ENCODE data around the gene VILL. TPM values are rescaled to one million over a fixed set of nuclear protein-coding genes. Genes with fewer than 3 reads are reported as not detected.

VILL gene
- polyA plus RNA-seq, 1 of the 3 experiments (the other 2 are of a cell fraction): 8.8 TPM

DNA sequence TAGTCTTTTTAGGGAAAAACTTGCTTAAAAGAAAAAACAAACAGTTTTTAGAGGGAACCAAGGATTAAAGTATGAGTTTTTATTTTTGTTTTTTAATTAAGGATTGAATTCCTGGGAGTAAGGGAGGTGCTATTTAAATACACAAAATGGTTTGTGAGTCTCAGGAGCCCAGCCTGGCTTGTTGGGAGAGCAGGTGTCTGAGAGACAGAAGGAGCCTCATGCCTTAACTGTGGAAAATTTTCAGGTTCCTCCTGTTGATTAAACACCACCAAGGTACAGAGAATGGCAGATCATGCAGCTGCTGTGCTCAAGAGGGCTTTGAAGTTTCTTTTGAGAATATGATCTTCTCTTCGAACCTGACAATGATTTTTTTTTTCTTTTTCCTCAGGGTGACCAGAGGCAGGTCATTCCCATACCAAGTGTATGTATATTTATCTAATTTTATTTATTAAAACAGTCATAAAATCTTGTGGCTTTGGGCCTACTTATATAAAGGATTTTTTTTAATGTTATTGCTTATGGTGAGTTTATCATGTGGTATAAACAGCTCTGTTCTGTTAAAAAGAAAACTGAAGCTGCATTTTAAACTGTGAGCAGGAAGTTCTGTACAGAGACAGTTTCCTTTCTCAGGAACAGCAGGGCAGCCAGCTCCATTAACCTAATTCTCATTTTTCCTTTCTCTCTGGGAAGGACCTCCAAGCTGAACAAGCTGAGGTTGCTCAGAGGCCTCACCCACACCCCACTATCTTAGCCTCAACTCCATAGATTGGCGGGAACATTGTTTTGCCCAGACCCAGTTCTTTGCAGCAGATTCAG is 33.7 kb upstream of the VILL start:
- TF ChIP-seq, protein P1, sequence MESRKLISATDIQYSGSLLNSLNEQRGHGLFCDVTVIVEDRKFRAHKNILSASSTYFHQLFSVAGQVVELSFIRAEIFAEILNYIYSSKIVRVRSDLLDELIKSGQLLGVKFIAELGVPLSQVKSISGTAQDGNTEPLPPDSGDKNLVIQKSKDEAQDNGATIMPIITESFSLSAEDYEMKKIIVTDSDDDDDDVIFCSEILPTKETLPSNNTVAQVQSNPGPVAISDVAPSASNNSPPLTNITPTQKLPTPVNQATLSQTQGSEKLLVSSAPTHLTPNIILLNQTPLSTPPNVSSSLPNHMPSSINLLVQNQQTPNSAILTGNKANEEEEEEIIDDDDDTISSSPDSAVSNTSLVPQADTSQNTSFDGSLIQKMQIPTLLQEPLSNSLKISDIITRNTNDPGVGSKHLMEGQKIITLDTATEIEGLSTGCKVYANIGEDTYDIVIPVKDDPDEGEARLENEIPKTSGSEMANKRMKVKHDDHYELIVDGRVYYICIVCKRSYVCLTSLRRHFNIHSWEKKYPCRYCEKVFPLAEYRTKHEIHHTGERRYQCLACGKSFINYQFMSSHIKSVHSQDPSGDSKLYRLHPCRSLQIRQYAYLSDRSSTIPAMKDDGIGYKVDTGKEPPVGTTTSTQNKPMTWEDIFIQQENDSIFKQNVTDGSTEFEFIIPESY (IDR thresholded peaks at IDR 0.05; ENCODE audit: borderline replicate concordance, low read depth): no peak
- TF ChIP-seq RFX5 (IDR thresholded peaks at IDR 0.05; ENCODE audit: low read length) (no peak), NFIC (IDR thresholded peaks at IDR 0.05; ENCODE audit: borderline replicate concordance) (no peak), FOXM1 (IDR thresholded peaks at IDR 0.05; ENCODE audit: low read depth) (no peak), RXRA (IDR thresholded peaks at IDR 0.05; ENCODE audit: borderline replicate concordance, low read depth) (no peak), MXI1 (IDR thresholded peaks at IDR 0.05; ENCODE audit: low read depth, low read length) (no peak), FOXJ3 (CRISPR knock-in tag; IDR thresholded peaks at IDR 0.05) (no peak), FOSL2 (IDR thresholded peaks at IDR 0.05; ENCODE audit: borderline replicate concordance, low read depth) (no peak), POLR2AphosphoS5 (IDR thresholded peaks at IDR 0.05; ENCODE audit: low read depth, low read length) (no peak), GATA2 (CRISPR knock-in tag; IDR thresholded peaks at IDR 0.05) (no peak), RAD21 (IDR thresholded peaks at IDR 0.05; ENCODE audit: low read length) (no peak)
- TF ChIP-seq, protein P2, sequence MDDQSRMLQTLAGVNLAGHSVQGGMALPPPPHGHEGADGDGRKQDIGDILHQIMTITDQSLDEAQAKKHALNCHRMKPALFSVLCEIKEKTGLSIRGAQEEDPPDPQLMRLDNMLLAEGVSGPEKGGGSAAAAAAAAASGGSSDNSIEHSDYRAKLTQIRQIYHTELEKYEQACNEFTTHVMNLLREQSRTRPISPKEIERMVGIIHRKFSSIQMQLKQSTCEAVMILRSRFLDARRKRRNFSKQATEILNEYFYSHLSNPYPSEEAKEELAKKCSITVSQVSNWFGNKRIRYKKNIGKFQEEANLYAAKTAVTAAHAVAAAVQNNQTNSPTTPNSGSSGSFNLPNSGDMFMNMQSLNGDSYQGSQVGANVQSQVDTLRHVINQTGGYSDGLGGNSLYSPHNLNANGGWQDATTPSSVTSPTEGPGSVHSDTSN (IDR thresholded peaks at IDR 0.05): no peak
- TF ChIP-seq, protein P3, sequence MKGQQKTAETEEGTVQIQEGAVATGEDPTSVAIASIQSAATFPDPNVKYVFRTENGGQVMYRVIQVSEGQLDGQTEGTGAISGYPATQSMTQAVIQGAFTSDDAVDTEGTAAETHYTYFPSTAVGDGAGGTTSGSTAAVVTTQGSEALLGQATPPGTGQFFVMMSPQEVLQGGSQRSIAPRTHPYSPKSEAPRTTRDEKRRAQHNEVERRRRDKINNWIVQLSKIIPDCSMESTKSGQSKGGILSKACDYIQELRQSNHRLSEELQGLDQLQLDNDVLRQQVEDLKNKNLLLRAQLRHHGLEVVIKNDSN (IDR thresholded peaks at IDR 0.05; ENCODE audit: borderline replicate concordance, low read depth): no peak
- Histone ChIP-seq H3K9ac (no peak overlapping the region), H3K36me3 (replicated peaks in 1 of 2; ENCODE audit: control insufficient read depth in 1 of 2, insufficient read depth in 2 of 2, low read length in 1 of 2) (peaks cover 11 to 22% of the 10 kb centered on the region in 2 experiments), H3K9me3 (no peaks in the 10 kb centered on the region), H4K20me1 (ENCODE audit: insufficient read depth) (no peaks in the 10 kb centered on the region), H3K4me2 (no peak overlapping the region), H3K4me3 (ENCODE audit: low read depth in 2 of 2, low read length in 1 of 2) (no peak overlapping the region), H3K4me1 (ENCODE audit: control insufficient read depth in 1 of 2, insufficient read depth in 2 of 2, low read depth in 1 of 2, low read length in 1 of 2) (peaks cover 6 to 9% of the 10 kb centered on the region in 2 experiments; a peak in 3 of 4 replicates), H2AFZ (ENCODE audit: low read depth) (no peak overlapping the region), H3K9me2 (no peaks in the 10 kb centered on the region), H3K27me3 (ENCODE audit: insufficient read depth) (no peaks in the 10 kb centered on the region), H3K27ac (ENCODE audit: low read depth in 2 of 2, low read length in 1 of 2) (no peak overlapping the region), H3F3A (replicated peaks; ENCODE audit: insufficient read depth) (peaks cover 5% of the 10 kb centered on the region), H3K79me2 (ENCODE audit: insufficient read depth) (0 out of 2 replicates have a peak, but pooled peaks cover 5% of the 10 kb centered on the region)
- ChIA-PET CTCF (interaction anchor here (1.2 to 3.2 kb wide), 5 partner anchors 14 to 101 kb away, joined by 3 to 13 read pairs (median 4); no protein-coding TSS in a partner anchor), POLR2A (no interaction called here)
- no peak for DNase-seq
- WGBS (ENCODE audit: low lambda C conversion rate): 90% methylated on average over 2 of the region's 2 CpGs

All from SK-N-SH (cell line).